H1 (cell line): Measurements from ENCODE around the gene CDC14B. TPM values are rescaled to one million over a fixed set of nuclear protein-coding genes. Genes with fewer than 3 reads are reported as not detected.

Experiments
- CTCF ChIA-PET: fragments of 300-600 bp; sonication (Branson Sonifier 250); formaldehyde crosslinking; loops from one replicate; lab custom pipeline; 2021; ENCODE audit not compliant: partially characterized antibody; lab: Charles Lee
- POLR2A ChIA-PET: fragments of 300-600 bp; sonication (Branson Sonifier 250); formaldehyde crosslinking; loops from one replicate; lab custom pipeline; 2021; ENCODE audit warnings: inconsistent platforms; ENCODE audit not compliant: partially characterized antibody; lab: Charles Lee
- DNase-seq, 2 experiments: peaks; one replicate each; pipeline versions ENCODE4 v3.0.0 to v3.0.0-alpha.2; 2010 to 2022; ENCODE audit warnings: low spot score in 2 of 2, low read depth in 1 of 2, mixed read lengths in 1 of 2
- FAIRE-seq: peaks from 2 replicates; lab custom pipeline; 2011; peaks lifted over from hg19 to GRCh38; lab: Jason Lieb, UNC
- H2AFZ ChIP-seq: 2 replicates; pipeline ENCODE4 v1.8.1; 2012; ENCODE audit warnings: low read length, inconsistent platforms
- H2AK5ac ChIP-seq: 2 replicates; pipeline ENCODE4 v1.6.1; 2013; ENCODE audit warnings: low read depth, low read length
- H2BK120ac ChIP-seq: replicated peaks from 2 replicates; pipeline ENCODE3; 2013; ENCODE audit warnings: low read depth, low read length, inconsistent platforms
- H2BK12ac ChIP-seq: 2 replicates; pipeline ENCODE4 v1.6.1; 2013; ENCODE audit warnings: low read depth, low read length
- H2BK15ac ChIP-seq: 2 replicates; pipeline ENCODE4 v1.6.1; 2013; ENCODE audit warnings: low read length
- H2BK20ac ChIP-seq: 2 replicates; pipeline ENCODE4 v1.6.1; 2013; ENCODE audit warnings: low read length
- H2BK5ac ChIP-seq: 2 replicates; pipeline ENCODE4 v1.6.1; 2013; ENCODE audit warnings: low read depth, low read length
- H3K14ac ChIP-seq: 2 replicates; pipeline ENCODE4 v1.6.1; 2013; ENCODE audit warnings: inconsistent platforms; ENCODE audit not compliant: insufficient read length
- H3K18ac ChIP-seq: 2 replicates; pipeline ENCODE4 v1.6.1; 2013; ENCODE audit warnings: low read length; ENCODE audit errors: extremely low read depth
- H3K23ac ChIP-seq: 2 replicates; pipeline ENCODE4 v1.6.1; 2013; ENCODE audit warnings: inconsistent platforms; ENCODE audit not compliant: insufficient read length
- H3K23me2 ChIP-seq: 2 replicates; pipeline ENCODE4 v1.6.1; 2013; ENCODE audit warnings: low read depth, low read length
- H3K27ac ChIP-seq: 2 replicates; pipeline ENCODE4 v1.6.1; 2011; ENCODE audit warnings: low read depth, low read length, inconsistent platforms
- H3K27me3 ChIP-seq, 4 experiments: replicated peaks in 1 of 4; 1 replicate in 1 of 4; 2 replicates in 3 of 4; pipeline versions ENCODE4 v1.6.1 to v1.8.1; 2011 to 2013; ENCODE audit warnings: low read length in 3 of 4, mild to moderate bottlenecking in 3 of 4, inconsistent platforms in 2 of 4, mixed read lengths in 2 of 4, moderate library complexity in 1 of 4; ENCODE audit not compliant: control insufficient read depth in 3 of 4, insufficient read depth in 3 of 4; ENCODE audit errors: extremely low read depth in 1 of 4
- H3K36me3 ChIP-seq, 4 experiments: 2 replicates each; pipeline versions ENCODE4 v1.6.1 to v1.8.1; 2011 to 2013; ENCODE audit warnings: mild to moderate bottlenecking in 4 of 4, low read length in 3 of 4, moderate library complexity in 2 of 4, control low read depth in 1 of 4, inconsistent platforms in 1 of 4; ENCODE audit not compliant: insufficient read depth in 4 of 4, control insufficient read depth in 2 of 4
- H3K4ac ChIP-seq: replicated peaks from 2 replicates; pipeline ENCODE3; 2013; ENCODE audit warnings: low read length, low read depth, mixed read lengths, inconsistent platforms; ENCODE audit not compliant: insufficient read length
- H3K4me1 ChIP-seq, 4 experiments: replicated peaks in 1 of 4; 1 replicate in 1 of 4; 2 replicates in 3 of 4; pipeline versions ENCODE4 v1.6.1 to v1.8.1; 2011 to 2013; ENCODE audit warnings: low read length in 3 of 4, inconsistent platforms in 2 of 4, mixed read lengths in 1 of 4; ENCODE audit not compliant: insufficient read depth in 4 of 4, control insufficient read depth in 3 of 4
- H3K4me2 ChIP-seq, 2 experiments: 2 replicates each; pipeline versions ENCODE4 v1.6.1 to v1.8.1; 2011 to 2013; ENCODE audit warnings: low read depth in 2 of 2, low read length in 2 of 2, control low read depth in 1 of 2, inconsistent platforms in 1 of 2, mild to moderate bottlenecking in 1 of 2; ENCODE audit not compliant: insufficient read depth in 1 of 2
- H3K4me3 ChIP-seq, 4 experiments: fragments of 200-600, 300-600 bp in 1 of 4; sonication (generic), shearing (Covaris generic), sonication (Bioruptor Twin) in 1 of 4; 2 replicates each; pipeline versions ENCODE4 v1.5.1 to v1.8.1; 2011 to 2016; ENCODE audit warnings: low read length in 4 of 4, low read depth in 3 of 4, control low read depth in 2 of 4, inconsistent platforms in 2 of 4, mild to moderate bottlenecking in 2 of 4, mixed read lengths in 1 of 4, moderate library complexity in 1 of 4; ENCODE audit not compliant: insufficient read depth in 2 of 4; ENCODE audit errors: extremely low read depth in 1 of 4
- H3K56ac ChIP-seq: replicated peaks from 2 replicates; pipeline ENCODE3; 2013; ENCODE audit warnings: low read depth, mild to moderate bottlenecking, mixed read lengths, low read length, inconsistent platforms; ENCODE audit not compliant: insufficient read length
- H3K79me1 ChIP-seq: 2 replicates; pipeline ENCODE4 v1.6.1; 2013; ENCODE audit warnings: low read depth, low read length, control low read depth
- H3K79me2 ChIP-seq, 2 experiments: 2 replicates each; pipeline versions ENCODE4 v1.6.1 to v1.8.1; 2012 to 2013; ENCODE audit warnings: low read length in 2 of 2, mild to moderate bottlenecking in 2 of 2, inconsistent platforms in 1 of 2; ENCODE audit not compliant: insufficient read depth in 2 of 2, control insufficient read depth in 1 of 2
- H3K9ac ChIP-seq, 4 experiments: replicated peaks in 1 of 4; 1 replicate in 1 of 4; 2 replicates in 3 of 4; pipeline versions ENCODE4 v1.6.1 to v1.8.1; 2011 to 2013; ENCODE audit warnings: low read depth in 3 of 4, low read length in 3 of 4, control low read depth in 2 of 4, mild to moderate bottlenecking in 2 of 4, moderate library complexity in 2 of 4, inconsistent platforms in 1 of 4; ENCODE audit errors: extremely low read depth in 1 of 4
- H3K9me3 ChIP-seq, 2 experiments: 2 replicates each; pipeline versions ENCODE4 v1.6.1 to v1.8.1; 2012 to 2013; ENCODE audit warnings: mild to moderate bottlenecking in 2 of 2, moderate library complexity in 2 of 2, control low read depth in 1 of 2, inconsistent platforms in 1 of 2, low read depth in 1 of 2, low read length in 1 of 2, mixed read lengths in 1 of 2; ENCODE audit not compliant: insufficient read depth in 2 of 2
- H4K20me1 ChIP-seq, 2 experiments: replicated peaks in 1 of 2; 2 replicates each; pipeline versions ENCODE3 to v1.8.1; 2011 to 2013; ENCODE audit warnings: inconsistent platforms in 2 of 2, low read length in 2 of 2, mild to moderate bottlenecking in 1 of 2; ENCODE audit not compliant: insufficient read depth in 2 of 2, control insufficient read depth in 1 of 2
- H4K5ac ChIP-seq: 2 replicates; pipeline ENCODE4 v1.6.1; 2013; ENCODE audit warnings: low read length, low read depth, mixed read lengths, inconsistent platforms; ENCODE audit not compliant: insufficient read length
- H4K8ac ChIP-seq: 2 replicates; pipeline ENCODE4 v1.8.0; 2013; ENCODE audit warnings: mild to moderate bottlenecking, moderate library complexity, low read length, inconsistent platforms; ENCODE audit not compliant: insufficient read depth; ENCODE audit errors: extremely low read depth
- H4K91ac ChIP-seq: replicated peaks from 2 replicates; pipeline ENCODE3; 2013; ENCODE audit warnings: low read length, mixed read lengths, inconsistent platforms; ENCODE audit not compliant: insufficient read length
- BCL11A ChIP-seq, 2 experiments: IDR thresholded peaks; one replicate each; pipeline ENCODE4 v1.6.1; 2011; ENCODE audit warnings: low read depth in 2 of 2, low read length in 2 of 2, mild to moderate bottlenecking in 2 of 2
- CEBPB ChIP-seq: IDR thresholded peaks from 2 replicates; pipeline ENCODE4 v1.6.1; 2012; ENCODE audit warnings: low read depth, low read length
- CTBP2 ChIP-seq: IDR thresholded peaks from 2 replicates; pipeline ENCODE4 v1.7.0; 2011; ENCODE audit warnings: borderline replicate concordance, mild to moderate bottlenecking, moderate library complexity, mixed read lengths, low read length; ENCODE audit not compliant: insufficient read depth, insufficient read length
- EGR1 ChIP-seq: IDR thresholded peaks from 2 replicates; pipeline ENCODE4 v1.6.1; 2011; ENCODE audit warnings: low read depth, low read length, borderline replicate concordance
- EP300 ChIP-seq, 2 experiments: IDR thresholded peaks; 1 replicate in 1 of 2; 2 replicates in 1 of 2; pipeline ENCODE4 v1.6.1; 2011 to 2012; ENCODE audit warnings: low read depth in 2 of 2, low read length in 2 of 2, mild to moderate bottlenecking in 2 of 2, borderline replicate concordance in 1 of 2, inconsistent platforms in 1 of 2, moderate library complexity in 1 of 2
- JUND ChIP-seq: IDR thresholded peaks from 2 replicates; pipeline ENCODE4 v1.6.1; 2011; ENCODE audit warnings: mild to moderate bottlenecking, improper control_type of control experiment, low read length
- MAX ChIP-seq: IDR thresholded peaks from 2 replicates; pipeline ENCODE4 v1.6.1; 2012; ENCODE audit warnings: inconsistent platforms
- NRF1 ChIP-seq: IDR thresholded peaks from 2 replicates; pipeline ENCODE4 v1.6.1; 2011; ENCODE audit warnings: mild to moderate bottlenecking, low read depth, low read length, improper control_type of control experiment
- RBBP5 ChIP-seq: IDR thresholded peaks from 2 replicates; pipeline ENCODE4 v1.7.1; 2012; ENCODE audit warnings: low read depth, mild to moderate bottlenecking, inconsistent platforms, low read length, moderate library complexity, borderline replicate concordance
- SAP30 ChIP-seq: fragments of 300-600 bp; sonication (generic); IDR thresholded peaks from 2 replicates; pipeline ENCODE4 v1.7.1; 2012; ENCODE audit warnings: low read length, moderate library complexity, mild to moderate bottlenecking, inconsistent platforms; ENCODE audit not compliant: insufficient read depth, insufficient replicate concordance
- SP1 ChIP-seq: IDR thresholded peaks from 2 replicates; pipeline ENCODE4 v1.6.1; 2011; ENCODE audit warnings: low read depth, low read length
- YY1 ChIP-seq: IDR thresholded peaks from 2 replicates; pipeline ENCODE4 v1.6.1; 2011; ENCODE audit warnings: low read depth, mild to moderate bottlenecking, low read length
- WGBS, 2 experiments: shearing (Covaris generic) in 1 of 2; methylation state at CpG; one replicate each; pipeline versions ENCODE4 v1.1.6 to v1.1.7; 2013 to 2015; ENCODE audit warnings: low lambda C conversion rate in 2 of 2, mixed read lengths in 2 of 2, inconsistent platforms in 1 of 2, low coverage in 1 of 2, missing lambda C conversion rate in 1 of 2; ENCODE audit not compliant: insufficient replicate concordance in 2 of 2, insufficient coverage in 1 of 2, insufficient read length in 1 of 2; ENCODE audit errors: extremely low coverage in 1 of 2, missing lambda C conversion rate in 1 of 2; 5-methylcytosine and 5-hydroxymethylcytosine counted together
- polyA plus RNA-seq, 7 experiments: library from polyadenylated mRNA; depleted of rRNA in 3 of 7; stranded (reverse) in 5 of 7; unstranded in 2 of 7; fragments of >200 nt in 5 of 7; fragments of 200-250 nt in 2 of 7; gene quantifications; 1 replicate in 5 of 7; 2 replicates in 1 of 7; 4 replicates in 1 of 7; pipeline versions ENCODE4 v1.2.1 to v1.2.3, GENCODE V29; 2011 to 2013; ENCODE audit warnings: missing spikeins in 2 of 7, mixed read lengths in 2 of 7
- total RNA-seq: library from RNA; stranded (reverse); fragmentation: NEBNext Ultra II Directional; extraction: Animal tissue kit (Norgen Biotek cat#: 25700); gene quantifications from 2 replicates; pipeline ENCODE4 v1.2.1, GENCODE V29; 2021

CDC14B gene
- total and polyA plus RNA-seq, 2 of the 8 experiments (the other 6 are each of a cell fraction or from before 2014, with no cell fraction given), result 17.2 to 44.6 TPM

GRCh38 chr9:96522366-96522765, 97.3 kb downstream of the CDC14B start:
- no peak overlapping the region for H3K4ac ChIP-seq
- H3K27me3 ChIP-seq, result no peaks in the 10 kb centered on the region
- H2AFZ ChIP-seq, result no peak overlapping the region
- ChIA-PET CTCF (interaction anchor here (1.1 to 1.2 kb wide), 2 partner anchors 24 to 201 kb away, joined by 3 read pairs; no protein-coding TSS in a partner anchor), POLR2A (no interaction called here)
- H3K4me2 ChIP-seq, result no peak overlapping the region
- no peak overlapping the region for H2BK15ac ChIP-seq
- H4K20me1 ChIP-seq, result no peaks in the 10 kb centered on the region
- no peak overlapping the region for H2BK20ac ChIP-seq
- no peaks in the 10 kb centered on the region for H3K23me2 ChIP-seq
- H3K23ac ChIP-seq, result no peak overlapping the region
- H3K18ac ChIP-seq, result no peak overlapping the region
- no peaks in the 10 kb centered on the region for H3K9me3 ChIP-seq
- 93% methylated on average over 4 of the region's 4 CpGs; no CpG with 5 or more reads in 1 of the 2 experiments for WGBS, 2 experiments
- no peak overlapping the region for H2BK120ac ChIP-seq
- H3K79me1 ChIP-seq, result no peaks in the 10 kb centered on the region
- FAIRE-seq (no peak), DNase-seq (no peak)
- no peak overlapping the region; a peak in 1 of 7 replicates for H3K9ac ChIP-seq
- H3K4me1 ChIP-seq, result no peaks in the 10 kb centered on the region
- H3K14ac ChIP-seq, result no peak overlapping the region
- H2BK5ac ChIP-seq, result no peak overlapping the region
- no peak overlapping the region for H3K56ac ChIP-seq
- H2AK5ac ChIP-seq, result no peak overlapping the region
- no peak overlapping the region for H4K91ac ChIP-seq
- H3K79me2 ChIP-seq, result no peaks in the 10 kb centered on the region
- no peak overlapping the region for H4K5ac ChIP-seq
- H3K36me3 ChIP-seq, result peaks cover 0 to 10% (median 5%) of the 10 kb centered on the region in 4 experiments; a peak in 2 of 8 replicates
- H3K27ac ChIP-seq, result no peak overlapping the region
- no peak overlapping the region for H2BK12ac ChIP-seq
- no peak overlapping the region for H4K8ac ChIP-seq
- H3K4me3 ChIP-seq, result no peak overlapping the region
- no peak for TF ChIP-seq SAP30
- no peak for TF ChIP-seq NRF1
- TF ChIP-seq CEBPB, result no peak
- no peak for TF ChIP-seq JUND
- no peak for TF ChIP-seq EP300 (IDR thresholded peaks at IDR 0.05; ENCODE audit: borderline replicate concordance in 1 of 2, low read depth in 2 of 2, low read length in 2 of 2)
- no peak for TF ChIP-seq CTBP2
- TF ChIP-seq YY1, result no peak
- no peak for TF ChIP-seq EGR1
- TF ChIP-seq MAX, result no peak
- no peak for TF ChIP-seq SP1
- TF ChIP-seq BCL11A (IDR thresholded peaks at IDR 0.05; ENCODE audit: low read depth in 2 of 2, low read length in 2 of 2), result no peak
- TF ChIP-seq RBBP5, result no peak
